CD4-positive, alpha-beta memory T cell (primary cell): ENCODE results near the gene NABP2. TPM values are rescaled to one million over a fixed set of nuclear protein-coding genes. Genes with fewer than 3 reads are reported as not detected.

Source experiments
- CTCF ChIA-PET: fragments of 350-600 bp; sonication (Branson Sonifier 250); formaldehyde crosslinking; loops from one replicate; lab custom pipeline; 2021; ENCODE audit warnings: inconsistent platforms; ENCODE audit not compliant: partially characterized antibody; lab: Charles Lee
- POLR2A ChIA-PET: fragments of 350-600 bp; sonication (Branson Sonifier 250); formaldehyde crosslinking; loops from one replicate; lab custom pipeline; 2021; ENCODE audit not compliant: partially characterized antibody; lab: Charles Lee
- DNase-seq, 5 donors: peaks; one replicate each; pipeline versions ENCODE4 v3.0.0 to v3.0.0-alpha.2; 2020 to 2022; ENCODE audit warnings: mixed read lengths in 1 of 5
- H3K27ac ChIP-seq: one replicate; pipeline ENCODE4 v1.7.0; 2013; ENCODE audit warnings: low read depth, low read length
- H3K27me3 ChIP-seq: 2 replicates; pipeline ENCODE4 v1.7.0; 2013; ENCODE audit warnings: mild to moderate bottlenecking, low read length, moderate library complexity; ENCODE audit not compliant: insufficient read depth
- H3K36me3 ChIP-seq: 2 replicates; pipeline ENCODE4 v1.7.0; 2013; ENCODE audit warnings: mild to moderate bottlenecking, low read length, moderate library complexity; ENCODE audit not compliant: insufficient read depth
- H3K4me1 ChIP-seq: 2 replicates; pipeline ENCODE4 v1.7.0; 2013; ENCODE audit warnings: mild to moderate bottlenecking, low read length, moderate library complexity; ENCODE audit not compliant: insufficient read depth
- H3K4me3 ChIP-seq, 2 donors: one replicate each; pipeline ENCODE4 v1.7.0; 2013; ENCODE audit warnings: low read length in 2 of 2, mild to moderate bottlenecking in 1 of 2
- H3K9me3 ChIP-seq, 2 donors: one replicate each; pipeline ENCODE4 v1.7.0; 2013; ENCODE audit warnings: low read length in 2 of 2, control low read depth in 1 of 2; ENCODE audit not compliant: control insufficient read depth in 1 of 2
- H3K27ac Mint-ChIP-seq, 7 donors: one replicate each; pipeline ENCODE4 v1.8.0; 2020 to 2021; ENCODE audit warnings: mixed read lengths in 7 of 7, mild to moderate bottlenecking in 6 of 7, inconsistent platforms in 3 of 7, moderate library complexity in 3 of 7
- H3K27me3 Mint-ChIP-seq, 2 donors: one replicate each; pipeline ENCODE4 v1.8.0; 2020 to 2021; ENCODE audit warnings: mixed read lengths in 2 of 2
- H3K36me3 Mint-ChIP-seq, 2 donors: one replicate each; pipeline ENCODE4 v1.8.0; 2020 to 2021; ENCODE audit warnings: mixed read lengths in 2 of 2, inconsistent platforms in 1 of 2, mild to moderate bottlenecking in 1 of 2
- H3K4me1 Mint-ChIP-seq, 4 donors: one replicate each; pipeline ENCODE4 v1.8.0; 2020 to 2021; ENCODE audit warnings: mixed read lengths in 4 of 4, mild to moderate bottlenecking in 1 of 4
- H3K4me3 Mint-ChIP-seq, 8 donors: one replicate each; pipeline ENCODE4 v1.8.0; 2020 to 2021; ENCODE audit warnings: mixed read lengths in 8 of 8, mild to moderate bottlenecking in 7 of 8, moderate library complexity in 6 of 8, inconsistent platforms in 3 of 8
- H3K9me3 Mint-ChIP-seq, 8 donors: one replicate each; pipeline ENCODE4 v1.8.0; 2020 to 2021; ENCODE audit warnings: mixed read lengths in 8 of 8, mild to moderate bottlenecking in 5 of 8, inconsistent platforms in 3 of 8, moderate library complexity in 1 of 8
- intact Hi-C: fragments of 100-400 bp; cut with micrococcal nuclease; formaldehyde crosslinking; loops from one replicate; pipeline ENCODE4 v1.15.1; 2023
- polyA plus RNA-seq, 2 donors: library from polyadenylated mRNA; unstranded; fragments of 300-500 nt; fragmentation: Illumina TruSeq; gene quantifications; one replicate each; pipeline ENCODE4 v1.2.3, GENCODE V29; 2021
- total RNA-seq, 2 experiments: library from RNA; stranded (reverse); gene quantifications; one replicate each; pipeline ENCODE4 v1.2.3, GENCODE V29; 2021

NABP2 gene
- total and polyA plus RNA-seq, 4 experiments from 2014 or later: 4.1 to 19.1 (median 10.8) TPM

DNA sequence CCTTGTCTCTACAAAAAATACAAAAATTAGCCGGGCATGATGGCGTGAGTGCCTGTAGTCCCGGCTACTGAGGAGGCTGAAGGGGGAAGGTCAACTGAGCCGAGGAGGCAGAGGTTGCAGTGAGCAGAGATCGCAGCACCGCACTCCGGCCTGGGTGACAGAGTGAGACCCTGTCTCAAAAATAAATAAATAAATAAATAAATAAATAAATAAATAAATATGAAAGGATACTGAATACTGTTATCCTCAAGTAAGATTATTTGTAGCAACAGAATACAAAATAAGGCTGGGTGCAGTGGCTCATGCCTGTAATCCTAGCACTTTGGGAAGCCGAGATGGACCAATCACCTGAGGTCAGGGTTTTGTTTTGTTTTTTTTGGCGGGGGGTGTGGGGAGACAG is 4.3 kb upstream of the NABP2 start:
- Histone ChIP-seq H3K4me1 (peaks cover 32% of the 10 kb centered on the region), H3K36me3 (peaks cover 6% of the 10 kb centered on the region), H3K27me3 (no peaks in the 10 kb centered on the region), H3K9me3 (no peaks in the 10 kb centered on the region), H3K4me3 (no peak overlapping the region), H3K27ac (no peak overlapping the region)
- Mint-ChIP-seq H3K9me3 (peaks cover 0 to 1% (median 0%) of the 10 kb centered on the region in 8 donors), H3K4me3 (peak overlapping the region in 5 of 8 donors; percentile 20 to 58 (median 54)), H3K27ac (peak overlapping the region in 3 of 7 donors; percentile 50 to 75 (median 62)), H3K36me3 (peaks cover 12 to 22% of the 10 kb centered on the region in 2 donors), H3K27me3 (no peaks in the 10 kb centered on the region), H3K4me1 (peaks cover 22 to 58% (median 43%) of the 10 kb centered on the region in 4 donors)
- POLR2A ChIA-PET: interaction anchor here (3.1 to 4.1 kb wide), 3 partner anchors 29 to 116 kb away, joined by 23 to 98 read pairs (median 94); partner anchors contain the start of genes PA2G4, RPL41, SMARCC2 and ZC3H10
- CTCF ChIA-PET: interaction anchor here (3.9 kb wide), 1 partner anchor 29 kb away, joined by 61 read pairs; the partner anchor contains the start of gene SMARCC2
- no peak for DNase-seq
- intact Hi-C loops: loop anchor here (2.0 to 5.0 kb wide), 3 partner anchors 47 to 1007 kb away; partner anchors contain the start of genes COQ10A, MYL6 and SHMT2

DNA sequence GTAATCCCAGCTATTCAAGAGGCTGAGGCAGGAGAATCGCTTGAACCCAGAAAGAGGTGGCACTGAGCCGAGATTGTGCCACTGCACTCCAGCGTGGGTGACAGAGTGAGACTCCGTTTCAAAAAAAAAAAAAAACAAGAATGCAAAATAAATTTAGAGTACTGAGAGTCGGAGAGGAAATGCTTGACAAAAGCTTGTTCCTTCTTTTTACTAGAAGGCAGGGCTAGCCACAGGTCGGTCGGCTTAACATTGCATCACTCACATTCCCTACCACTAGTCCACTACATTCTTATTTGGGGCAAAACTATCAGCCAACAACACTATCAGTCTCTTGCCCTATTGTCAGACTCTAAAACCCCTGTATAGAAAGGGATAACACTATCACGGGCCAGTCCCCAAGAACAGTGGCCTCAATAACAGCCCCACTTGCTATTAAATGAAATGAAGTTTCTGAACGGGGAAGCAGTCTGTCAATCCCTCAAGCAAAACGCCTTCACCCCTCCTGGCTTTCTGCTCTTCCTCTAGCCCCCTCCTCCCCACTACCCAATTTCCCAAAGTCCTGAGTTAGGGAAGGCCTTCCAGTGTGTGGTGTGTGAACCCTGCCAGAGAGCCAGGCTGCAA is 3.4 kb upstream of the NABP2 start:
- Histone ChIP-seq H3K27me3 (no peaks in the 10 kb centered on the region), H3K27ac (peak overlapping the region; percentile 97), H3K36me3 (no peaks in the 10 kb centered on the region), H3K9me3 (no peaks in the 10 kb centered on the region), H3K4me1 (peaks cover 41% of the 10 kb centered on the region), H3K4me3 (peak overlapping the region; percentile 92)
- Mint-ChIP-seq H3K4me3 (peak overlapping the region; percentile 93 to 99 (median 98)), H3K9me3 (peaks cover 0 to 1% (median 0%) of the 10 kb centered on the region in 8 donors), H3K27ac (peak overlapping the region; percentile 98 to 100 (median 99)), H3K4me1 (peaks cover 27 to 63% (median 45%) of the 10 kb centered on the region in 4 donors), H3K27me3 (no peaks in the 10 kb centered on the region), H3K36me3 (peaks cover 7 to 16% of the 10 kb centered on the region in 2 donors)
- POLR2A ChIA-PET: interaction anchor here (0.6 to 4.1 kb wide), 21 partner anchors 13 to 491 kb away, joined by 3 to 98 read pairs (median 11); partner anchors contain the start of genes CD63, CNPY2, COQ10A and DGKA
- peak in 1 of 5 donors; percentile 9 for DNase-seq
- intact Hi-C loops: loop anchor here (1.0 to 5.0 kb wide), 4 partner anchors 47 to 1007 kb away; partner anchors contain the start of genes COQ10A, MYL6, SHMT2 and SPRYD4
- CTCF ChIA-PET: interaction anchor here (0.6 to 3.9 kb wide), 12 partner anchors 12 to 1221 kb away, joined by 3 to 61 read pairs (median 8); partner anchors contain the start of genes COQ10A, PA2G4, SMARCC2 and ZC3H10

DNA sequence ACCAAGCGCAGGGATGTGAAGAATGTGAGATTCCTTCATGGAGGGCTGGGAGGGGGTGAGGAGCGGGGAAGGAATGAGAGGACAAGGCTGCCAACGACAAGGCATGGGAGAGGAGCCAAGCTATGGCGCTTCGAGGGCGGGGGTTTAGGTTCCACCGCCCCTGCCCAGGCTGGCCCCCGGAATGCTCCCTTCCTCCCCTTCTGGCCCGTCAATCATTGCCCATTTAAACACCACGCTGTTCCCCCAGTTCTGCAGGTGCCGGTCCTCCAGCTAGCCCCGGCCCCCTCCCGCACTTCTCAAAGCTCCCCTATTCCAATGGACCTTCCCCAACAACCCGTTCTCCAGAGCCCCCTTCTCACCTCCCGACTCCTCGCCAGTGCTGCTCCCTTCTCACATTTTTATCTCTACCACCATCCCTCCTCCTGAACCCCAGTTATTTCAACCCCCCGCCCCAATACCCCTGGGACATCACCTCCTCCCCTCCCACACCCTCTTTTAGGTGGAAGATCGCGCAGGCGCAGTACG is 2.8 kb upstream of the NABP2 start:
- H3K9me3 Mint-ChIP-seq: peaks cover 0 to 1% (median 0%) of the 10 kb centered on the region in 8 donors

DNA sequence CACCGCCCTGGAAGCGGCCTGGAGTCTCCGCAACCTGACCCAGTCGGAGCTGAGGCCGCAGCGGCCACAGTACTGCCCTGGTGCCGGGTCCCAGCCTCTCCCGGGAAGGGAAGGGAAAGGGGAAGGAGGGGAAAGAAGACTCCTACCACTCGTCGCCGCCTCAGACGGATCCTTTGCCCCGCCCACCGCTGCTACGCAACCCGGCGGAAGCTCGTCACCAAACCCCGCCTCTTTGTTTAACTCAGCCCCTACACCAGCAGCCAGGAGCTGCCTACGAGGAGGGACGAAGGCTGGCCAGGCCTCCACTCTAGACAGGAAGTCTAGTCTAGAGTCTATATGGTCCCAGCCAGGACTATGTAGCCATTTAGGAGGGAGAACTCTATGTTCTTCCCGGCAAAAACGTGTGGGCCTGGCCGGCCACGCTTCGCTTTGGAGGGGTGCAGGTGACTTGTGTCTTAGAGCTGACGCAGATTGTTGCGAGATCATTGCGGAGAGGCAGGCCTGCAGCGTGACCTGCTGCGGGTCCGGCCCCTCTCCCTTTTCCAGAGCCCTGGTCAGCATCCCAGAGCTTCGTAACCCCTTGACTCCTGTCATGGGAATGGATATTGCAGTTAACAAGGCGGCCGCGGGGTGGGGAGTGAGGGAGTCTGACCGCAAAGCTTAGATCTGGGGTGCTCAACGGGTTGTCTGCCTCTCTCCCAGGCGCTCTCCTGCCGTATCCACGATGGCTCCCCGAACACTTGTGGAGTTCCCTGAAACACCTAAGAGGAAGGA is 2.2 kb upstream of the NABP2 start, which contains the start of gene RNF41:
RNF41 (minus strand) TSS at position 166 of the 774 bp plus-strand sequence. CDS start 7,875 bp downstream, outside the sequence.
- Mint-ChIP-seq H3K9me3 (peaks cover 0 to 1% (median 0%) of the 10 kb centered on the region in 8 donors), H3K4me1 (peaks cover 24 to 58% (median 43%) of the 10 kb centered on the region in 4 donors), H3K36me3 (peaks cover 0 to 14% of the 10 kb centered on the region in 2 donors), H3K4me3 (peak within 1 kb of the TSS; percentile 93 to 99 (median 98)), H3K27me3 (no peaks in the 10 kb centered on the region), H3K27ac (peak within 1 kb of the TSS; percentile 98 to 100 (median 99))
- ChIA-PET CTCF (interaction anchor here (0.6 to 3.9 kb wide), 32 partner anchors 9 to 483 kb away, joined by 3 to 61 read pairs (median 5); partner anchors contain the start of genes ANKRD52, COQ10A, ESYT1 and MYL6B), POLR2A (interaction anchor here (0.5 to 4.1 kb wide), 62 partner anchors 9 to 789 kb away, joined by 3 to 98 read pairs (median 5); partner anchors contain the start of genes ANKRD52, ATP5F1B, CD63 and CNPY2)
- Histone ChIP-seq H3K27ac (peak within 1 kb of the TSS; percentile 97), H3K4me3 (peak within 1 kb of the TSS; percentile 92), H3K9me3 (no peaks in the 10 kb centered on the region), H3K27me3 (no peaks in the 10 kb centered on the region), H3K4me1 (peaks cover 42% of the 10 kb centered on the region), H3K36me3 (no peaks in the 10 kb centered on the region)
- intact Hi-C loops: loop anchor here (1.0 to 5.0 kb wide), 6 partner anchors 45 to 1005 kb away; partner anchors contain the start of genes COQ10A, MYL6, SHMT2 and SPRYD4
- DNase-seq: peak; percentile 93 to 95 (median 93)

More for the DNA sequence above, 2.8 kb upstream of the NABP2 start:
- H3K27me3 ChIP-seq: no peaks in the 10 kb centered on the region
- intact Hi-C loops: loop anchor here (1.0 to 5.0 kb wide), 4 partner anchors 46 to 1006 kb away; partner anchors contain the start of genes COQ10A, MYL6, SHMT2 and SPRYD4
- no peak for DNase-seq
- H3K4me3 ChIP-seq: peak overlapping the region; percentile 92
- no peaks in the 10 kb centered on the region for H3K9me3 ChIP-seq
- ChIA-PET POLR2A (interaction anchor here (0.5 to 4.1 kb wide), 53 partner anchors 8 to 789 kb away, joined by 3 to 98 read pairs (median 6); partner anchors contain the start of genes ANKRD52, CD63, CNPY2 and COQ10A), CTCF (interaction anchor here (0.6 to 3.9 kb wide), 26 partner anchors 8 to 1222 kb away, joined by 3 to 61 read pairs (median 5); partner anchors contain the start of genes ANKRD52, COQ10A, MYL6B and PA2G4)
- H3K4me3 Mint-ChIP-seq: peak overlapping the region; percentile 93 to 99 (median 98)
- no peaks in the 10 kb centered on the region for H3K27me3 Mint-ChIP-seq
- H3K4me1 ChIP-seq: peaks cover 42% of the 10 kb centered on the region
- H3K27ac Mint-ChIP-seq: peak overlapping the region; percentile 98 to 100 (median 99)
- H3K36me3 ChIP-seq: no peaks in the 10 kb centered on the region
- H3K4me1 Mint-ChIP-seq: peaks cover 27 to 63% (median 46%) of the 10 kb centered on the region in 4 donors
- H3K27ac ChIP-seq: peak overlapping the region; percentile 97
- H3K36me3 Mint-ChIP-seq: peaks cover 4 to 16% of the 10 kb centered on the region in 2 donors

DNA sequence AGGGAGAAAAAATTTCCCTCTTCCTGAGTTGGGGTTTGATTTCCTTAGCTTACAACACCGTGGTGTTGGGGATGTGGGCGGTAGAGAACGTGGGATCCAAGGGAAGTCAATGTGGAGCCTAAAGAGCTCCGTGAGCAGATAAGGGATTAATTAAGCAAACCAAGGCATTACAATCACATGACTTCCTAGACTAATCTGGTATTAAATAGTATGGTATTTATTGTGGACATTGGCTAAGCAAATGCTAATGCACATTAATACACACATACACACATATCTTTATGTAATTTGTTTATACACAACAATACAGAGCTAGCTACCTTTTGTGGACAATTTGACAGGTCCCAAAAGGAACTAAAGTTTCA is 1.6 kb upstream of the NABP2 start:
- H3K4me1 ChIP-seq: peaks cover 42% of the 10 kb centered on the region
- H3K4me1 Mint-ChIP-seq: peaks cover 24 to 58% (median 43%) of the 10 kb centered on the region in 4 donors

More for the DNA sequence above, 1.6 kb upstream of the NABP2 start:
- intact Hi-C loops: loop anchor here (1.0 to 5.0 kb wide), 4 partner anchors 45 to 1005 kb away; partner anchors contain the start of genes COQ10A, SHMT2 and STAT2
- CTCF ChIA-PET: interaction anchor here (0.9 to 3.9 kb wide), 26 partner anchors 9 to 484 kb away, joined by 3 to 61 read pairs (median 5); partner anchors contain the start of genes ANKRD52, COQ10A, ESYT1 and MYL6B
- Mint-ChIP-seq H3K4me3 (peak overlapping the region; percentile 93 to 99 (median 98)), H3K27me3 (no peaks in the 10 kb centered on the region), H3K36me3 (peaks cover 0 to 14% of the 10 kb centered on the region in 2 donors), H3K27ac (peak overlapping the region; percentile 98 to 100 (median 99)), H3K9me3 (peaks cover 0 to 1% (median 0%) of the 10 kb centered on the region in 8 donors)
- Histone ChIP-seq H3K27me3 (no peaks in the 10 kb centered on the region), H3K4me3 (peak overlapping the region; percentile 92), H3K9me3 (no peaks in the 10 kb centered on the region), H3K36me3 (no peaks in the 10 kb centered on the region), H3K27ac (peak overlapping the region; percentile 97)
- DNase-seq: no peak
- POLR2A ChIA-PET: interaction anchor here (0.7 to 4.1 kb wide), 48 partner anchors 9 to 503 kb away, joined by 3 to 98 read pairs (median 6); partner anchors contain the start of genes ANKRD52, ATP5F1B, CNPY2 and COQ10A
